GM12878 (cell line): ENCODE data around the gene IL19.

Experiments
- TAF1 ChIP-seq: IDR thresholded peaks from 2 replicates; pipeline ENCODE4 v1.6.1; 2011; ENCODE audit warnings: mild to moderate bottlenecking, low read depth, low read length, borderline replicate concordance
- TF ChIP-seq, protein P1 (sequence below), 3 experiments: IDR thresholded peaks in 2 of 3; conservative IDR thresholded peaks in 1 of 3; 2 replicates each; pipeline ENCODE4 v1.5.1; 2011; ENCODE audit warnings: low read depth in 3 of 3, low read length in 3 of 3, mild to moderate bottlenecking in 3 of 3, control low read depth in 2 of 3, moderate library complexity in 2 of 3, inconsistent platforms in 1 of 3, mixed read lengths in 1 of 3; ENCODE audit not compliant: control insufficient read depth in 2 of 3, insufficient read depth in 1 of 3; ENCODE audit errors: extremely low read depth in 1 of 3

DNA sequence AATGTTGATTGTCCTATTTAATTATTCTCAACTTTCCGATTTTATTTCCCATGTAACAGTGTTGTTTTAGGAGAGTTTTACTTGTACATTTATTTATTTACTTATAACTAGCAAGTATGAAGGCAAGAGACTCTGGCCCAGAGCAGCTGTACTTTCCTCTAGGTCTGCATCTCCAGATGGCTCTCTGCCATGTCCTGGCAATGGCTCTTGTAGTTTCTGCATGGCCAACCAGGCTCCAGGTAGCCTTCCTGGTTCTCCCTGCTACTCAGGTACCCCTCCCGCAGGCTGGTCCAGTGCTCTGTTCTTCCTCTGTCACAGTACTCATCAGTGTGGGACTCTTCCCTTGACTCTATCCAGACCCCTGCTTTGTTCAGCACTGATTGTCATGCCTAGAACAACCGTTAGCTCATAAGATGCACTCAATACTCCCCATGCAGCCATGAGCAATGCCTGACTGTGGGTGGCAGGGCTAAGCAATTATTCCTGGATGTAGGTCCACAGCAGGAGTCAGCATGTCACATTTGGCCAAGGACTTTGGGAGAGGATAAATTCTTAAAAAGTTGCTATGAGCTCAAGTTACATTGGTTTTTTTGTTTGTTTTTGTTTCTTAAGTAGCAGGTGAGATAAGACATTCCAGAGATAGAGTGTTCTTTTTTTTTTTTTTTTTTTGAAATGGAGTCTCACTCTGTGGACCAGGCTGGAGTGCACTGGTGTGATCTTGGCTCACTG is 84.0 kb downstream of the IL19 start:
- TF ChIP-seq, protein P1, sequence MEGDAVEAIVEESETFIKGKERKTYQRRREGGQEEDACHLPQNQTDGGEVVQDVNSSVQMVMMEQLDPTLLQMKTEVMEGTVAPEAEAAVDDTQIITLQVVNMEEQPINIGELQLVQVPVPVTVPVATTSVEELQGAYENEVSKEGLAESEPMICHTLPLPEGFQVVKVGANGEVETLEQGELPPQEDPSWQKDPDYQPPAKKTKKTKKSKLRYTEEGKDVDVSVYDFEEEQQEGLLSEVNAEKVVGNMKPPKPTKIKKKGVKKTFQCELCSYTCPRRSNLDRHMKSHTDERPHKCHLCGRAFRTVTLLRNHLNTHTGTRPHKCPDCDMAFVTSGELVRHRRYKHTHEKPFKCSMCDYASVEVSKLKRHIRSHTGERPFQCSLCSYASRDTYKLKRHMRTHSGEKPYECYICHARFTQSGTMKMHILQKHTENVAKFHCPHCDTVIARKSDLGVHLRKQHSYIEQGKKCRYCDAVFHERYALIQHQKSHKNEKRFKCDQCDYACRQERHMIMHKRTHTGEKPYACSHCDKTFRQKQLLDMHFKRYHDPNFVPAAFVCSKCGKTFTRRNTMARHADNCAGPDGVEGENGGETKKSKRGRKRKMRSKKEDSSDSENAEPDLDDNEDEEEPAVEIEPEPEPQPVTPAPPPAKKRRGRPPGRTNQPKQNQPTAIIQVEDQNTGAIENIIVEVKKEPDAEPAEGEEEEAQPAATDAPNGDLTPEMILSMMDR (IDR thresholded peaks at IDR 0.05 in 2 of 3, conservative IDR thresholded peaks at IDR 0.05 in 1 of 3; ENCODE audit: control insufficient read depth in 2 of 3, extremely low read depth in 1 of 3, insufficient read depth in 1 of 3, low read depth in 3 of 3, low read length in 3 of 3), result no peak
- no peak for TF ChIP-seq TAF1
